Liver (tissue), 9 donors: ENCODE measurements around the gene COA1. TPM values are rescaled to one million over a fixed set of nuclear protein-coding genes. Genes with fewer than 3 reads are reported as not detected.
"Not testable (repeated sequence)": the region's sequence is repeated elsewhere in the genome, so short reads cannot be mapped to it uniquely, and the experiment has no call there.

Experiments used
- DNase-seq: peaks from one replicate; pipeline ENCODE4 v3.0.0-alpha.2; 2017; ENCODE audit warnings: low spot score
- H3K27ac ChIP-seq, 2 donors: one replicate each; pipeline ENCODE4 v1.7.0; 2013; ENCODE audit warnings: inconsistent platforms in 2 of 2, low read length in 2 of 2, control low read depth in 1 of 2, low read depth in 1 of 2, mild to moderate bottlenecking in 1 of 2
- H3K27me3 ChIP-seq, 4 donors: one replicate each; pipeline versions ENCODE4 v1.6.1 to v1.7.0; 2013; ENCODE audit warnings: low read length in 3 of 4, inconsistent platforms in 1 of 4, mild to moderate bottlenecking in 1 of 4, moderate library complexity in 1 of 4; ENCODE audit not compliant: control insufficient read depth in 4 of 4, insufficient read depth in 4 of 4
- H3K36me3 ChIP-seq, 4 donors: one replicate each; pipeline versions ENCODE4 v1.6.1 to v1.7.0; 2013; ENCODE audit warnings: low read length in 3 of 4, mild to moderate bottlenecking in 3 of 4, low read depth in 1 of 4, moderate library complexity in 1 of 4; ENCODE audit not compliant: control insufficient read depth in 4 of 4, insufficient read depth in 3 of 4
- H3K4me1 ChIP-seq, 4 donors: one replicate each; pipeline versions ENCODE4 v1.6.1 to v1.7.0; 2013; ENCODE audit warnings: low read length in 3 of 4, mild to moderate bottlenecking in 3 of 4, moderate library complexity in 1 of 4; ENCODE audit not compliant: control insufficient read depth in 4 of 4, insufficient read depth in 4 of 4
- H3K4me3 ChIP-seq, 3 donors: one replicate each; pipeline versions ENCODE4 v1.6.1 to v1.7.0; 2013; ENCODE audit warnings: low read length in 3 of 3, control low read depth in 1 of 3, low read depth in 1 of 3, mild to moderate bottlenecking in 1 of 3
- H3K9ac ChIP-seq, 2 donors: one replicate each; pipeline ENCODE4 v1.7.0; 2013; ENCODE audit warnings: low read length in 2 of 2, mild to moderate bottlenecking in 2 of 2, moderate library complexity in 2 of 2, control low read depth in 1 of 2, low read depth in 1 of 2
- H3K9me3 ChIP-seq, 4 donors: one replicate each; pipeline versions ENCODE4 v1.6.1 to v1.7.0; 2013; ENCODE audit warnings: low read length in 3 of 4; ENCODE audit not compliant: control insufficient read depth in 4 of 4
- FOXA1 ChIP-seq: IDR thresholded peaks from 2 replicates; pipeline ENCODE4 v1.6.1; 2016; ENCODE audit warnings: antibody characterized with exemption
- FOXA2 ChIP-seq: IDR thresholded peaks from 2 replicates; pipeline ENCODE4 v1.6.1; 2016; ENCODE audit warnings: antibody characterized with exemption
- JUND ChIP-seq, 2 donors: IDR thresholded peaks; 2 replicates each; pipeline ENCODE4 v1.6.1; 2016; ENCODE audit warnings: antibody characterized with exemption in 2 of 2
- MAX ChIP-seq: IDR thresholded peaks from 2 replicates; pipeline ENCODE4 v1.6.1; 2016; ENCODE audit warnings: antibody characterized with exemption
- RXRA ChIP-seq, 2 donors: IDR thresholded peaks; 2 replicates each; pipeline ENCODE4 v1.6.1; 2017 to 2018; ENCODE audit warnings: antibody characterized with exemption in 2 of 2, mild to moderate bottlenecking in 1 of 2
- ZBTB33 ChIP-seq: IDR thresholded peaks from 2 replicates; pipeline ENCODE4 v1.6.1; 2016; ENCODE audit warnings: antibody characterized with exemption
- WGBS: extraction: QIAGEN DNeasy Blood & Tissue Kit; methylation state at CpG from one replicate; pipeline ENCODE4 v1.1.7; 2013; 5-methylcytosine and 5-hydroxymethylcytosine counted together
- polyA plus RNA-seq, 2 donors: library from polyadenylated mRNA; stranded (reverse) in 1 of 2; unstranded in 1 of 2; fragments of 200-250 nt in 1 of 2; fragments of >200 nt in 1 of 2; fragmentation: Nextera tagmentation in 1 of 2; extraction: Ambion mirVana in 1 of 2; gene quantifications; one replicate each; pipeline versions ENCODE4 v1.2.1 to v1.2.3, GENCODE V29; 2013 to 2015
- total RNA-seq, 2 donors: library from RNA; depleted of rRNA; stranded (reverse); fragments of >200 nt; gene quantifications; one replicate each; pipeline ENCODE4 v1.2.3, GENCODE V29; 2014
- donor health status: healthy.
- donor health status: healthy.
- donor health status: healthy.
- donor health status: healthy.
- donor health status: healthy.

COA1 gene
- total and polyA plus RNA-seq, 4 donors = 16.6 to 37.8 (median 29.4) TPM

- no peak for DNase-seq
- H3K9me3 ChIP-seq = no peaks in the 10 kb centered on the region
- no peak overlapping the region for H3K27ac ChIP-seq
- TF ChIP-seq MAX = no peak
- no peak for TF ChIP-seq JUND (IDR thresholded peaks at IDR 0.05)
- no peak for TF ChIP-seq ZBTB33
- H3K4me1 ChIP-seq = no peaks in the 10 kb centered on the region
- no peaks in the 10 kb centered on the region for H3K36me3 ChIP-seq
- no peak overlapping the region for H3K9ac ChIP-seq
- H3K27me3 ChIP-seq = peaks cover 0 to 3% (median 0%) of the 10 kb centered on the region in 4 donors
- H3K4me3 ChIP-seq = no peak overlapping the region
- WGBS = 60% methylated on average over 2 of the region's 2 CpGs
Measured at GRCh38 chr7:43735802-43736603, 6.7 kb upstream of the COA1 start.

GRCh38 chr7:43735403-43735801, 6.1 kb upstream of the COA1 start:
- Histone ChIP-seq H3K4me3 (no peak overlapping the region), H3K9ac (no peak overlapping the region), H3K27ac (no peak overlapping the region), H3K9me3 (no peaks in the 10 kb centered on the region), H3K27me3 (peaks cover 0 to 3% (median 0%) of the 10 kb centered on the region in 4 donors), H3K36me3 (no peaks in the 10 kb centered on the region), H3K4me1 (no peaks in the 10 kb centered on the region)
- TF ChIP-seq ZBTB33 (no peak), FOXA1 (no peak), FOXA2 (no peak), RXRA (IDR thresholded peaks at IDR 0.05) (no peak)
- WGBS = 97% methylated on average over 1 of the region's 1 CpG
- DNase-seq = no peak

GRCh38 chr7:43734575-43735332, 5.4 kb upstream of the COA1 start:
- not testable (repeated sequence) for DNase-seq, H3K9ac ChIP-seq, H3K4me1 ChIP-seq, H3K36me3 ChIP-seq, H3K27me3 ChIP-seq, H3K27ac ChIP-seq, H3K4me3 ChIP-seq, H3K9me3 ChIP-seq
- 82% methylated on average over 18 of the region's 18 CpGs for WGBS

- peaks cover 0 to 13% (median 7%) of the 10 kb centered on the region in 4 donors for H3K4me1 ChIP-seq
- not testable (repeated sequence) for H3K27me3 ChIP-seq, H3K9me3 ChIP-seq, H3K9ac ChIP-seq, H3K36me3 ChIP-seq, H3K4me3 ChIP-seq, DNase-seq, H3K27ac ChIP-seq
- 86% methylated on average over 3 of the region's 3 CpGs for WGBS
Measured at GRCh38 chr7:43731494-43731893, 2.2 kb upstream of the COA1 start.
